ENCODE measurements around the gene RIC1.

GRCh38 chr9:5796298-5796697, 167.4 kb downstream of the RIC1 start:
- TF ChIP-seq EZH2 (IDR thresholded peaks at IDR 0.05; ENCODE audit: borderline replicate concordance, low read length) (no peak), CTCF (IDR thresholded peaks at IDR 0.05; ENCODE audit: low read length) (no peak)
